Activated naive CD4-positive, alpha-beta T cell treated with Interleukin-2 at 50 U/mL for 16 hours (primary cell): Measurements from ENCODE around the gene CRYZL1.
"Not testable (repeated sequence)": the region's sequence is repeated elsewhere in the genome, so short reads cannot be mapped to it uniquely, and the experiment has no call there.

Experiments
- DNase-seq: peaks from one replicate; pipeline ENCODE4 v3.0.0-alpha.2; 2020

The CRYZL1 gene

GRCh38 chr21:33619726-33620125 is 21.8 kb downstream of the CRYZL1 start:
- no peak for DNase-seq

GRCh38 chr21:33618407-33618806 is 23.1 kb downstream of the CRYZL1 start:
- no peak for DNase-seq

GRCh38 chr21:33617565-33617964 is 24.0 kb downstream of the CRYZL1 start:
- not testable (repeated sequence) for DNase-seq

- DNase-seq = no peak
These were observed 30.4 kb downstream of the CRYZL1 start for GRCh38 chr21:33611006-33611744.

- no peak for DNase-seq
These were observed 33.0 kb downstream of the CRYZL1 start for GRCh38 chr21:33608559-33608958.

- no peak for DNase-seq
These were observed 43.5 kb downstream of the CRYZL1 start for GRCh38 chr21:33598051-33598450.

GRCh38 chr21:33588485-33589335 is 52.8 kb downstream of the CRYZL1 start, which contains the start of gene DONSON:
TSS of gene DONSON (minus strand) at chr21:33588684. CDS start at chr21:33588641, 43 bp downstream.
- peak; percentile 89 for DNase-seq

- no peak for DNase-seq
These were observed 53.6 kb downstream of the CRYZL1 start for GRCh38 chr21:33587792-33588484.

GRCh38 chr21:33586927-33587326 is 54.6 kb downstream of the CRYZL1 start:
- no peak for DNase-seq

- DNase-seq = no peak
These were observed 57.1 kb downstream of the CRYZL1 start for GRCh38 chr21:33584455-33584854.

- DNase-seq = no peak
These were observed 62.5 kb downstream of the CRYZL1 start for GRCh38 chr21:33578959-33579542.

- no peak for DNase-seq
These were observed 63.3 kb downstream of the CRYZL1 start for GRCh38 chr21:33578214-33578613.

- DNase-seq = not testable (repeated sequence)
These were observed 64.8 kb downstream of the CRYZL1 start for GRCh38 chr21:33576741-33577141.

GRCh38 chr21:33572350-33572749 is 69.2 kb downstream of the CRYZL1 start:
- DNase-seq = no peak

GRCh38 chr21:33569991-33570390 is 71.5 kb downstream of the CRYZL1 start:
- DNase-seq = no peak

- DNase-seq = no peak
These were observed 73.1 kb downstream of the CRYZL1 start for GRCh38 chr21:33568448-33568847.

GRCh38 chr21:33567914-33568313 is 73.6 kb downstream of the CRYZL1 start:
- DNase-seq = no peak

- no peak for DNase-seq
These were observed 75.0 kb downstream of the CRYZL1 start for GRCh38 chr21:33566514-33566913.

- no peak for DNase-seq
These were observed 79.2 kb downstream of the CRYZL1 start for GRCh38 chr21:33562389-33562788.

GRCh38 chr21:33561373-33561772 is 80.2 kb downstream of the CRYZL1 start:
- no peak for DNase-seq

GRCh38 chr21:33560965-33561364 is 80.6 kb downstream of the CRYZL1 start:
- DNase-seq = no peak

GRCh38 chr21:33559813-33560212 is 81.7 kb downstream of the CRYZL1 start:
- no peak for DNase-seq
